Tibial nerve (tissue), 4 donors: ENCODE results near the gene INAFM1. TPM values are rescaled to one million over a fixed set of nuclear protein-coding genes. Genes with fewer than 3 reads are reported as not detected.

Experiments used
- DNase-seq, 2 donors: peaks; one replicate each; pipeline ENCODE4 v3.0.0-alpha.2; 2019; ENCODE audit warnings: low spot score in 2 of 2
- H3K27ac ChIP-seq, 4 donors: fragments of 200-600 bp; sonication (generic) in 3 of 4; one replicate each; pipeline ENCODE4 v1.5.1; 2017 to 2019; ENCODE audit warnings: mild to moderate bottlenecking in 1 of 4
- H3K27me3 ChIP-seq, 2 donors: fragments of 200-600 bp; sonication (generic) in 1 of 2; one replicate each; pipeline versions ENCODE4 v1.5.1 to v1.6.0; 2017 to 2019
- H3K36me3 ChIP-seq, 3 donors: fragments of 200-600 bp; sonication (generic); one replicate each; pipeline ENCODE4 v1.5.1; 2018 to 2019
- H3K4me1 ChIP-seq, 4 donors: fragments of 200-600 bp; sonication (generic) in 3 of 4; one replicate each; pipeline ENCODE4 v1.5.1; 2017 to 2019
- H3K4me3 ChIP-seq, 4 donors: fragments of 200-600 bp; sonication (generic) in 3 of 4; one replicate each; pipeline ENCODE4 v1.5.1; 2017 to 2019; ENCODE audit warnings: mild to moderate bottlenecking in 1 of 4, moderate library complexity in 1 of 4
- H3K9me3 ChIP-seq, 4 donors: fragments of 200-600 bp; sonication (generic) in 3 of 4; one replicate each; pipeline ENCODE4 v1.5.1; 2017 to 2019
- CTCF ChIP-seq, 5 experiments: fragments of 200-600 bp in 3 of 5; fragments of 450-650 bp in 2 of 5; sonication (generic) in 3 of 5; IDR thresholded peaks; one replicate each; pipeline ENCODE4 v1.5.1; 2016 to 2019; ENCODE audit warnings: antibody characterized with exemption in 5 of 5, mild to moderate bottlenecking in 3 of 5, moderate library complexity in 2 of 5
- EP300 ChIP-seq, 2 donors: sonication (generic); formaldehyde crosslinking; IDR thresholded peaks; one replicate each; pipeline ENCODE4 v1.6.1; 2017; ENCODE audit warnings: antibody characterized with exemption in 2 of 2, mild to moderate bottlenecking in 1 of 2
- POLR2A ChIP-seq, 2 donors: fragments of 450-650 bp; IDR thresholded peaks; one replicate each; pipeline ENCODE4 v1.6.1; 2017; ENCODE audit warnings: antibody characterized with exemption in 2 of 2, mild to moderate bottlenecking in 2 of 2, moderate library complexity in 2 of 2
- WGBS, 2 donors: methylation state at CpG; one replicate each; pipeline ENCODE4 v1.1.5; 2018; 5-methylcytosine and 5-hydroxymethylcytosine counted together
- total RNA-seq, 4 donors: library from RNA; depleted of rRNA; stranded (reverse); fragments of >200 nt; gene quantifications; one replicate each; pipeline ENCODE4 v1.1.0, GENCODE V29; 2016

The INAFM1 gene
- total RNA-seq: 10 to 100 TPM in 3 of 4 donors, 1 to 10 TPM in 1; 9.6 to 33.9 (median 25.4) TPM

- H3K36me3 ChIP-seq: peaks cover 0 to 27% (median 7%) of the 10 kb centered on the region in 3 donors
- 0 to 1% methylated on average over 38 to 64 of the region's 72 CpGs for WGBS, 2 donors
Measured at GRCh38 chr19:47274071-47274890, at the start of gene INAFM1. INAFM1 (plus strand) TSS chr19:47274885; CDS start chr19:47274920, 35 bp downstream.

DNA sequence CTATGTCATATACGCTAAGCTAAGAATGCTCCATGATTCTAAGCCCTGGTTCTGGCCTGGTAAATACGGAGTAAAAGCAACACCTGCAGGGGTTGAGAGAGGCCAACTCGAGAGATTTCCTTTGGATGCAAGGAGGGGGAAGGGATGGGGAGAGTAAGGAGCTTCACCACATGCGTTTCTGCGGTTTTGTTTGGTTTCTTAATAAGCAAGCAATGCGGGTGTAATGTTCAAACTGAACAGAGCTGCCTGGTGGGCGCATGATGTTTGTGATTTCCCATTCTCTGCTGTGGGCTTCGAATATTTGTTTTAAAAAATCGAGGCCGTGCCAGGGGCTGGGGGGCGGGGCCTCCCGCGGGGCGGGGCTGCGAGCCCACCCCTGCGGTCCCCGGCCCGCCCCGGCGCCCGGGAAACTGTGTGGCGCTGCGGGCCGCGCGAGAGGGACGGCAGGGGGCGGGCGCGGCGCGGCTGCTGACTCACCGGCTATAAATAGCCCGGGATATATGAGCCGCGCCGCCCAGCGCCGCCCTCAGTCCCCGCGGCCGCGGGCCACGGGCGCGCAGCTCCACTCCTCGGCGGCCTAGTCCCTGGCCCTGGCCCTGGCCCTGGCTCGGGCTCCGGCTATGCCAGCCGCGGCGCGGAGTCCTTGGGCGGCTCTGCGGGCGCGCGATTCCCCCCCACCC is 48.8 kb upstream of the INAFM1 start:
- H3K4me3 ChIP-seq: peak overlapping the region; percentile 44 to 99 (median 67)
- DNase-seq: peak; percentile 79
- H3K27me3 ChIP-seq: no peaks in the 10 kb centered on the region
- 5% methylated on average over 18 to 33 of the region's 59 CpGs for WGBS, 2 donors
- peaks cover 0 to 48% (median 33%) of the 10 kb centered on the region in 4 donors for H3K4me1 ChIP-seq
- H3K9me3 ChIP-seq: no peaks in the 10 kb centered on the region
- H3K27ac ChIP-seq: peak overlapping the region; percentile 93 to 100 (median 98)
- TF ChIP-seq EP300 (IDR thresholded peaks at IDR 0.05) (peak in 1 of 2 donors; percentile 99), CTCF (IDR thresholded peaks at IDR 0.05) (peak; percentile 36 to 90 (median 78)), POLR2A (IDR thresholded peaks at IDR 0.05) (peak; percentile 100)
- peaks cover 0 to 24% (median 7%) of the 10 kb centered on the region in 3 donors for H3K36me3 ChIP-seq

More at GRCh38 chr19:47274071-47274890, at the start of gene INAFM1:
- Histone ChIP-seq H3K27ac (peak within 1 kb of the TSS; percentile 93 to 100 (median 100)), H3K4me3 (peak within 1 kb of the TSS; percentile 49 to 89 (median 82)), H3K27me3 (no peaks in the 10 kb centered on the region), H3K4me1 (peaks cover 0 to 35% (median 18%) of the 10 kb centered on the region in 4 donors), H3K9me3 (no peaks in the 10 kb centered on the region)
- peak; percentile 98 for DNase-seq
- TF ChIP-seq EP300 (IDR thresholded peaks at IDR 0.05) (peak in 1 of 2 donors; percentile 66), POLR2A (IDR thresholded peaks at IDR 0.05) (peak in 1 of 2 donors; percentile 39), CTCF (IDR thresholded peaks at IDR 0.05) (peak in 1 of 5 experiments; percentile 23)

DNA sequence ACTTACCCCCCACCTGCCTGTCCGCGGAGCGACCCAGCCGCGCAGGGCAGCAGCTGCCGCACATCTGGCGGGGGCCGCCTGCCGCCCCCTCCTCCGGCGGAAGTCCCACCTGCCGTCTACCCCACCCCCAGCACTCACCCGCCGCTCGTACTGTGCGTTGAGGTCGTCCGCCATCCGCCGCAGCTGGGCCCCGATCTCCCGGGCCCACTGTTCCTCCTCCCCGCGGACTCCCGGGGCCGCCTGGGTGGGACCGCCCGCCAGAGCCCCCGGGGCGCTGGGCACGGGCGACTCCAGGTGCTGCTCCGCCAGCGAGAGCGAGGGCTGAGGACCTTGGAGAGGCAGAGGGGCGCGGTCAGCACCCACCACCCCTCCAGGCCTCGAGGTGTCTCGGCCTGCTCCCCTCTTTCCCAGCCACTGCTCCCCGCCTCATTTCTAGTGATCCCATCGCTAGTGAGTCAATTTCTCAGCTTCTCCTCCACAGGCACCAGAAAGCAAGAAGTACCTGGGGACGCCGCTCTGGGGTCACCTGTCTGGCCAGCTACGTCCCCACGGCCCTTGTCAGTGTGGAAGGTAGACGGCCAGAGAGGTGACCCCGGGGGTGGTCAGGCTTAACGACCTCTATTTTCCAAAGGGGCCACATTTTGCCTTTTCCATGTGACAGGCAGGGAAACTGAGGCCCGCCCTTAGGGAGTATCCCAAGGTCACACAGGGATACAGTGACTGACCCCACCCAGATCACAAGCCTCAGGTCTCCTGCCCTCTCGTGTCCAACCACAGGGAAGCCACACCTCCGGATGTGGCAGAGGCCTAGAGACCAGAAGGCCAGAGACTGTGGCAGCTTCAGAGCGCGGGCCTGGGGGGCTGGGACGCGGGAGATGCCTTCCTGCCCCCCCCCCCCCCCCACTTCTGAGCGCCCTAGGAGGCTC is 48.0 kb upstream of the INAFM1 start:
- WGBS, 2 donors: 8% methylated on average over 28 to 36 of the region's 56 CpGs
- H3K36me3 ChIP-seq: peaks cover 0 to 16% (median 2%) of the 10 kb centered on the region in 3 donors
- no peaks in the 10 kb centered on the region for H3K27me3 ChIP-seq
- no peaks in the 10 kb centered on the region for H3K9me3 ChIP-seq
- peaks cover 0 to 54% (median 35%) of the 10 kb centered on the region in 4 donors for H3K4me1 ChIP-seq
- peak overlapping the region; percentile 44 to 99 (median 67) for H3K4me3 ChIP-seq
- TF ChIP-seq EP300 (IDR thresholded peaks at IDR 0.05): peak; percentile 56 to 83
- peak in 1 of 2 donors; percentile 47 for TF ChIP-seq POLR2A (IDR thresholded peaks at IDR 0.05)
- no peak for TF ChIP-seq CTCF (IDR thresholded peaks at IDR 0.05)
- H3K27ac ChIP-seq: peak overlapping the region; percentile 93 to 100 (median 98)
- peak; percentile 72 to 85 for DNase-seq

GRCh38 chr19:47227352-47228167 is 47.1 kb upstream of the INAFM1 start:
- H3K4me1 ChIP-seq: peaks cover 0 to 62% (median 41%) of the 10 kb centered on the region in 4 donors
- no peaks in the 10 kb centered on the region for H3K9me3 ChIP-seq
- no peaks in the 10 kb centered on the region for H3K27me3 ChIP-seq
- 0 to 2% methylated on average over 19 to 23 of the region's 27 CpGs for WGBS, 2 donors
- DNase-seq: peak; percentile 79 to 85
- peaks cover 0 to 8% (median 0%) of the 10 kb centered on the region in 3 donors for H3K36me3 ChIP-seq
- peak overlapping the region; percentile 93 to 100 (median 98) for H3K27ac ChIP-seq
- H3K4me3 ChIP-seq: peak overlapping the region; percentile 29 to 99 (median 67)
- TF ChIP-seq EP300 (IDR thresholded peaks at IDR 0.05) (peak in 1 of 2 donors; percentile 34), POLR2A (IDR thresholded peaks at IDR 0.05) (peak; percentile 40 to 43), CTCF (IDR thresholded peaks at IDR 0.05) (no peak)
